Thyroid gland (tissue), 4 donors: ENCODE results near the gene IGFALS.

Source experiments
- POLR2A ChIP-seq, 2 donors: fragments of 450-650 bp; IDR thresholded peaks; one replicate each; pipeline ENCODE4 v1.6.1; 2017; ENCODE audit warnings: antibody characterized with exemption in 2 of 2, mild to moderate bottlenecking in 2 of 2, moderate library complexity in 1 of 2
- TF ChIP-seq, protein P1 (sequence below), 6 experiments: fragments of 200-600 bp in 3 of 6; fragments of 450-650 bp in 3 of 6; sonication (generic) in 3 of 6; IDR thresholded peaks; one replicate each; pipeline ENCODE4 v1.5.1; 2016 to 2019; ENCODE audit warnings: antibody characterized with exemption in 6 of 6, mild to moderate bottlenecking in 2 of 6, inconsistent platforms in 1 of 6, moderate library complexity in 1 of 6

DNA sequence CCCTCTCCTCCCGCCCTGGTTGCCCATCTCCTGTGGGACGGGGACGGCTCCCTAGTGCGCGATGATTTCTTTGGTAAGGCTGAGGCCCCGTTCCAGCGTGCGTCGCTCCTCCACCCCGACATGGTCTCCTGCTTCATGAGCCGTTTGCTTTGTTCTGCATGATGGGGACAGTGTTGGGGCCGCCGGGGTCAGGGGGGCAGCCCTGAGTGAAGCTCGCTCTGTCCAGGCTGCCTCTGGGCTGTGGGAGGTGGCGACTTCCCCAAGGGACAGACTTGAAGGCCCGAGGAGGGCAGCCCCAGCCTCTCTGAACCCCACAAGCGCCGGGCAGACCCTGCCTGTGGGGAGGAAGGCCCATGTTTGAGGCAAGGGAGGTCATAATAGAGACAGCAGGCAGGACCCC lies 34.6 kb downstream of the IGFALS start:
- TF ChIP-seq, protein P1, sequence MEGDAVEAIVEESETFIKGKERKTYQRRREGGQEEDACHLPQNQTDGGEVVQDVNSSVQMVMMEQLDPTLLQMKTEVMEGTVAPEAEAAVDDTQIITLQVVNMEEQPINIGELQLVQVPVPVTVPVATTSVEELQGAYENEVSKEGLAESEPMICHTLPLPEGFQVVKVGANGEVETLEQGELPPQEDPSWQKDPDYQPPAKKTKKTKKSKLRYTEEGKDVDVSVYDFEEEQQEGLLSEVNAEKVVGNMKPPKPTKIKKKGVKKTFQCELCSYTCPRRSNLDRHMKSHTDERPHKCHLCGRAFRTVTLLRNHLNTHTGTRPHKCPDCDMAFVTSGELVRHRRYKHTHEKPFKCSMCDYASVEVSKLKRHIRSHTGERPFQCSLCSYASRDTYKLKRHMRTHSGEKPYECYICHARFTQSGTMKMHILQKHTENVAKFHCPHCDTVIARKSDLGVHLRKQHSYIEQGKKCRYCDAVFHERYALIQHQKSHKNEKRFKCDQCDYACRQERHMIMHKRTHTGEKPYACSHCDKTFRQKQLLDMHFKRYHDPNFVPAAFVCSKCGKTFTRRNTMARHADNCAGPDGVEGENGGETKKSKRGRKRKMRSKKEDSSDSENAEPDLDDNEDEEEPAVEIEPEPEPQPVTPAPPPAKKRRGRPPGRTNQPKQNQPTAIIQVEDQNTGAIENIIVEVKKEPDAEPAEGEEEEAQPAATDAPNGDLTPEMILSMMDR (IDR thresholded peaks at IDR 0.05) = no peak
- TF ChIP-seq POLR2A (IDR thresholded peaks at IDR 0.05) = no peak
